ENCODE data around the gene EAPP. TPM values are rescaled to one million over a fixed set of nuclear protein-coding genes. Genes with fewer than 3 reads are reported as not detected.
A peak's percentile ranks its signal among the peaks of the same experiment; 100 is the strongest.

Gene EAPP
- total RNA-seq, 1 experiment from 2014 or later = 32.2 TPM

DNA sequence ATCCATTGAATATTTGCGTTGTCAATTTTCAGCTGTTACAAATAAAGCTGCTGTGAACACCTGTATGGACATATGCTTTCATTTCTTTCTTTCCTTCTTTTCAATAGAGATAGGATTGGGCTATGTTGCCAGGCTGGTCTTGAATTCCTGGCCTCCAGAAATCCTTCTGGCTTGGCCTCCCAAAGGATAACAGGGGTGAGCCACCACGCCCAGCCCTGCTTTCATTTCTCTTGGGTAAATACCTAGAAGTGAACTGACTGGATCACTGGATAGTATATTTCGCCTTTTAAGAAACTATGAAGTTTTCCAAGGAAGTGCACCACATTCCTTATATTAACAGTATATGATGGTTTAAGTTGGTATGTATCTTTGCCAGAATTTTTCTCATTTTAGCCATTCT lies 32.3 kb upstream of the EAPP start:
- H4K20me1 ChIP-seq (ENCODE audit: insufficient read depth) = no peaks in the 10 kb centered on the region
- H3K9ac ChIP-seq (ENCODE audit: low read length) = no peak overlapping the region
- ATAC-seq = no peak
- no peak overlapping the region for H3K4me3 ChIP-seq (replicated peaks in 1 of 2; ENCODE audit: low read depth in 1 of 2, low read length in 2 of 2)
- H3K36me3 ChIP-seq (ENCODE audit: control insufficient read depth in 1 of 2, insufficient read depth in 2 of 2, low read length in 2 of 2) = peaks cover 11 to 17% of the 10 kb centered on the region in 2 experiments
- H3K79me2 ChIP-seq (ENCODE audit: insufficient read depth, low read length) = no peaks in the 10 kb centered on the region
- DNase-seq (ENCODE audit: low read depth, low spot score) = no peak
- no peaks in the 10 kb centered on the region for H3K4me1 ChIP-seq (ENCODE audit: control insufficient read depth in 1 of 2, insufficient read depth in 2 of 2, low read length in 2 of 2)
- H3K9me2 ChIP-seq (ENCODE audit: insufficient read depth) = no peaks in the 10 kb centered on the region
- CTCF ChIA-PET = no interaction called here
- H3K27me3 ChIP-seq (ENCODE audit: insufficient read depth, low read length) = no peaks in the 10 kb centered on the region
- intact Hi-C loops (cut with micrococcal nuclease) = loop anchor here (5.0 kb wide), 1 partner anchor 36 kb away; no protein-coding TSS in a partner anchor
- POLR2A ChIA-PET = no interaction called here
- RAD21 ChIA-PET (ENCODE audit: low non-redundant PET in 1 of 2, low total read pairs in 2 of 2, uncharacterized antibody in 2 of 2, unreplicated experiment in 2 of 2) = no interaction called here
- TSS peak; percentile 32 for BruUV-seq (replicated peaks)
- TF ChIP-seq, protein P1, sequence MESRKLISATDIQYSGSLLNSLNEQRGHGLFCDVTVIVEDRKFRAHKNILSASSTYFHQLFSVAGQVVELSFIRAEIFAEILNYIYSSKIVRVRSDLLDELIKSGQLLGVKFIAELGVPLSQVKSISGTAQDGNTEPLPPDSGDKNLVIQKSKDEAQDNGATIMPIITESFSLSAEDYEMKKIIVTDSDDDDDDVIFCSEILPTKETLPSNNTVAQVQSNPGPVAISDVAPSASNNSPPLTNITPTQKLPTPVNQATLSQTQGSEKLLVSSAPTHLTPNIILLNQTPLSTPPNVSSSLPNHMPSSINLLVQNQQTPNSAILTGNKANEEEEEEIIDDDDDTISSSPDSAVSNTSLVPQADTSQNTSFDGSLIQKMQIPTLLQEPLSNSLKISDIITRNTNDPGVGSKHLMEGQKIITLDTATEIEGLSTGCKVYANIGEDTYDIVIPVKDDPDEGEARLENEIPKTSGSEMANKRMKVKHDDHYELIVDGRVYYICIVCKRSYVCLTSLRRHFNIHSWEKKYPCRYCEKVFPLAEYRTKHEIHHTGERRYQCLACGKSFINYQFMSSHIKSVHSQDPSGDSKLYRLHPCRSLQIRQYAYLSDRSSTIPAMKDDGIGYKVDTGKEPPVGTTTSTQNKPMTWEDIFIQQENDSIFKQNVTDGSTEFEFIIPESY (IDR thresholded peaks at IDR 0.05; ENCODE audit: extremely low read depth, insufficient replicate concordance, low read length) = no peak
- no peak for TF ChIP-seq SRF (IDR thresholded peaks at IDR 0.05; ENCODE audit: low read depth)
- no peak for TF ChIP-seq CBX3 (IDR thresholded peaks at IDR 0.05; ENCODE audit: low read depth)
- no peak for TF ChIP-seq SP1 (IDR thresholded peaks at IDR 0.05; ENCODE audit: low read depth)
- TF ChIP-seq POLR2AphosphoS5 (IDR thresholded peaks at IDR 0.05; ENCODE audit: low read depth, low read length) = no peak
- TF ChIP-seq SIN3A (IDR thresholded peaks at IDR 0.05; ENCODE audit: low read depth) = no peak
- TF ChIP-seq EGR1 (IDR thresholded peaks at IDR 0.05; ENCODE audit: low read depth) = no peak
- TF ChIP-seq FOSL1 (IDR thresholded peaks at IDR 0.05; ENCODE audit: low read depth) = no peak
- TF ChIP-seq, protein P2, sequence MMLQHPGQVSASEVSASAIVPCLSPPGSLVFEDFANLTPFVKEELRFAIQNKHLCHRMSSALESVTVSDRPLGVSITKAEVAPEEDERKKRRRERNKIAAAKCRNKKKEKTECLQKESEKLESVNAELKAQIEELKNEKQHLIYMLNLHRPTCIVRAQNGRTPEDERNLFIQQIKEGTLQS (IDR thresholded peaks at IDR 0.05) = no peak
- no peak for TF ChIP-seq EZH2 (IDR thresholded peaks at IDR 0.05)
- TF ChIP-seq ELF1 (IDR thresholded peaks at IDR 0.05; ENCODE audit: borderline replicate concordance, low read depth) = no peak
- no peak for TF ChIP-seq EZH2phosphoT487 (IDR thresholded peaks at IDR 0.05; ENCODE audit: borderline replicate concordance)
- TF ChIP-seq, protein P3, sequence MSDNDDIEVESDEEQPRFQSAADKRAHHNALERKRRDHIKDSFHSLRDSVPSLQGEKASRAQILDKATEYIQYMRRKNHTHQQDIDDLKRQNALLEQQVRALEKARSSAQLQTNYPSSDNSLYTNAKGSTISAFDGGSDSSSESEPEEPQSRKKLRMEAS (IDR thresholded peaks at IDR 0.05) = no peak
- TF ChIP-seq, protein P4, sequence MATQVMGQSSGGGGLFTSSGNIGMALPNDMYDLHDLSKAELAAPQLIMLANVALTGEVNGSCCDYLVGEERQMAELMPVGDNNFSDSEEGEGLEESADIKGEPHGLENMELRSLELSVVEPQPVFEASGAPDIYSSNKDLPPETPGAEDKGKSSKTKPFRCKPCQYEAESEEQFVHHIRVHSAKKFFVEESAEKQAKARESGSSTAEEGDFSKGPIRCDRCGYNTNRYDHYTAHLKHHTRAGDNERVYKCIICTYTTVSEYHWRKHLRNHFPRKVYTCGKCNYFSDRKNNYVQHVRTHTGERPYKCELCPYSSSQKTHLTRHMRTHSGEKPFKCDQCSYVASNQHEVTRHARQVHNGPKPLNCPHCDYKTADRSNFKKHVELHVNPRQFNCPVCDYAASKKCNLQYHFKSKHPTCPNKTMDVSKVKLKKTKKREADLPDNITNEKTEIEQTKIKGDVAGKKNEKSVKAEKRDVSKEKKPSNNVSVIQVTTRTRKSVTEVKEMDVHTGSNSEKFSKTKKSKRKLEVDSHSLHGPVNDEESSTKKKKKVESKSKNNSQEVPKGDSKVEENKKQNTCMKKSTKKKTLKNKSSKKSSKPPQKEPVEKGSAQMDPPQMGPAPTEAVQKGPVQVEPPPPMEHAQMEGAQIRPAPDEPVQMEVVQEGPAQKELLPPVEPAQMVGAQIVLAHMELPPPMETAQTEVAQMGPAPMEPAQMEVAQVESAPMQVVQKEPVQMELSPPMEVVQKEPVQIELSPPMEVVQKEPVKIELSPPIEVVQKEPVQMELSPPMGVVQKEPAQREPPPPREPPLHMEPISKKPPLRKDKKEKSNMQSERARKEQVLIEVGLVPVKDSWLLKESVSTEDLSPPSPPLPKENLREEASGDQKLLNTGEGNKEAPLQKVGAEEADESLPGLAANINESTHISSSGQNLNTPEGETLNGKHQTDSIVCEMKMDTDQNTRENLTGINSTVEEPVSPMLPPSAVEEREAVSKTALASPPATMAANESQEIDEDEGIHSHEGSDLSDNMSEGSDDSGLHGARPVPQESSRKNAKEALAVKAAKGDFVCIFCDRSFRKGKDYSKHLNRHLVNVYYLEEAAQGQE (IDR thresholded peaks at IDR 0.05; ENCODE audit: low read depth) = no peak
- TF ChIP-seq ZNF274 (IDR thresholded peaks at IDR 0.05; ENCODE audit: low read depth, low read length) = no peak
- no peak for TF ChIP-seq JUND (IDR thresholded peaks at IDR 0.05)
- TF ChIP-seq ZFX (IDR thresholded peaks at IDR 0.05) = no peak
- TF ChIP-seq CEBPB (IDR thresholded peaks at IDR 0.05; ENCODE audit: low read depth) = no peak
- no peak for TF ChIP-seq TCF7L2 (IDR thresholded peaks at IDR 0.05; ENCODE audit: borderline replicate concordance, extremely low read depth, insufficient read depth, insufficient read length)
- TF ChIP-seq POLR2A (IDR thresholded peaks at IDR 0.05; ENCODE audit: borderline replicate concordance, extremely low read depth, insufficient read depth, insufficient read length) = no peak
- no peak overlapping the region for H2AFZ ChIP-seq (ENCODE audit: low read depth, low read length, poor library complexity, severe bottlenecking)
- no peak overlapping the region for H3K4me2 ChIP-seq (ENCODE audit: low read length)
- H3K9me3 ChIP-seq (ENCODE audit: control insufficient read depth in 1 of 2, insufficient read depth in 1 of 2, low read depth in 1 of 2, low read length in 2 of 2) = no peaks in the 10 kb centered on the region
- no peak overlapping the region for H3K27ac ChIP-seq (ENCODE audit: low read depth, low read length)
